ENCODE measurements around the gene SMARCAL1. TPM values are rescaled to one million over a fixed set of nuclear protein-coding genes. Genes with fewer than 3 reads are reported as not detected.

Gene SMARCAL1
- total and polyA plus RNA-seq, 9 of the 15 experiments (the other 6 are each of a cell fraction or from before 2014, with no cell fraction given), result 8.2 to 27.9 (median 12.4) TPM

DNA sequence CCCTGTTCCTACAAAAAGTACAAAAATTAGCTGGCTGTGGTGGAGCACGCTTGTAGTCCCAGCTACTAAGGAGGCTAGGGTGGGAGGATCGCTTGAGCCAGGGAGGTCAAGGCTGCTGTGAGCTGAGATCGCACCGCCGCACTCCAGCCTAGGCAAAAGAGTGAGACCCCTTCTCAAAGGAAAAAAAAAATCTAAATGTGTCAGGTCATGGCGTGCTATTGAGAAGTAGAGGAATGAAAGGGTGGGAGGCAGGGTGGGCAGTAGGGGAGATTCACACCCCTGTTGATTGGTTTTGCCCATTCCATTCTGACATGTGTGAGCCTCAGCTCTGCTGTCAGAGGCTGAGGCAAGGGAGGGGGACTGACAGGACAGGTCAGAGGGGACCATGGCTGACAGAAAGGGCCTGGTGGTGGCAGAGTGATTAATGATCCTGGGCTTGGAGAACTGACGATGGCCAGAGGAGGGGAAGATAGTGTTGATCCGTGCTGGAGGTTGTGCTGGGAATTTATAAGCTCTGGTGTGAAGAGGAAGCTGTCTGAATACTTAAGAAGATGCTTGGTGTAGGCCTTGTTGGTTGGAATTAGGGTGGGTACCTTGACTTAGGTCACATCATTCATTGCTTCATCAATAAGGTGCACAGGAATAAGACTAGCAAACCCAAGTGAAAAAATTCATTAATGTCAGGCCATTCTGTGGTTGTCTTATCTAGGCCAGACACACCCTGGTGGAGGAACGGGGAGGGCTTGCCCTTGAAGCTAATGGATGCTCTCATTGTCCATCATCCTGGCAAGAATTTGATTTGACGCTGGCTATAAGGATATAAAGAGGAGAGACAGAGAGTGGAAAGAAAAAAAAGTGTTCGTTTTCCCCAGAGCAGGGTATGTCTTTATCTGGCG, 19.1 kb upstream of the SMARCAL1 start (continued):
- TF ChIP-seq ZNF592 (IDR thresholded peaks at IDR 0.05) (no peak), SP2 (IDR thresholded peaks at IDR 0.05; ENCODE audit: extremely low read depth, low read depth, low read length, poor library complexity, severe bottlenecking) (peak; percentile 22), BRF1 (IDR thresholded peaks at IDR 0.05; ENCODE audit: borderline replicate concordance, extremely low read depth, insufficient read length) (no peak), NCOA6 (IDR thresholded peaks at IDR 0.05) (no peak), RBFOX2 (IDR thresholded peaks at IDR 0.05; ENCODE audit: low read depth, low read length) (no peak), HNRNPL (IDR thresholded peaks at IDR 0.05; ENCODE audit: low read depth, low read length) (no peak), CTBP1 (IDR thresholded peaks at IDR 0.05; ENCODE audit: borderline replicate concordance) (peak; percentile 58; the same call in 1 of the 2 replicates), GABPB2 (CRISPR knock-in tag; conservative IDR thresholded peaks at IDR 0.05) (no peak), ZNF354B (CRISPR knock-in tag; IDR thresholded peaks at IDR 0.05) (no peak), FOXA3 (CRISPR knock-in tag; conservative IDR thresholded peaks at IDR 0.05 in 1 of 2, IDR thresholded peaks at IDR 0.05 in 1 of 2) (no peak), ZNF551 (CRISPR knock-in tag; IDR thresholded peaks at IDR 0.05) (no peak), ATF7 (IDR thresholded peaks at IDR 0.05) (no peak; the same call in 1 of the 2 replicates), OTX1 (CRISPR knock-in tag; IDR thresholded peaks at IDR 0.05) (no peak), ZNF232 (CRISPR knock-in tag; IDR thresholded peaks at IDR 0.05) (no peak), SMARCC2 (IDR thresholded peaks at IDR 0.05; ENCODE audit: low read depth) (no peak)

Measured in K562 (cell line).